HepG2 (cell line): ENCODE measurements around the gene GNB1. TPM values are rescaled to one million over a fixed set of nuclear protein-coding genes. Genes with fewer than 3 reads are reported as not detected.

ENCODE experiments used
- FOXK2 ChIP-seq: fragments of 450-650 bp; IDR thresholded peaks from 2 replicates; pipeline ENCODE4 v1.6.1; 2016
- PHF21A ChIP-seq: sonication (generic); formaldehyde crosslinking; IDR thresholded peaks from 2 replicates; pipeline ENCODE4 v1.5.0; 2020; ENCODE audit warnings: mild to moderate bottlenecking, missing genetic modification reagents
- ZBTB7B ChIP-seq: sonication (generic); formaldehyde crosslinking; IDR thresholded peaks from 2 replicates; pipeline ENCODE4 v1.4.0; 2020; ENCODE audit warnings: missing genetic modification reagents
- ZKSCAN8 ChIP-seq: IDR thresholded peaks from 2 replicates; pipeline ENCODE4 v1.6.1; 2016; ENCODE audit warnings: borderline replicate concordance, missing genetic modification reagents, missing compliant biosample characterization
- ZNF547 ChIP-seq: sonication (generic); formaldehyde crosslinking; IDR thresholded peaks from 2 replicates; pipeline ENCODE4 v1.5.1; 2020; ENCODE audit warnings: mild to moderate bottlenecking, missing genetic modification reagents
- polyA plus RNA-seq, 8 experiments: library from polyadenylated mRNA; depleted of rRNA in 3 of 8; stranded (reverse) in 7 of 8; unstranded in 1 of 8; fragments of >200 nt; fragmentation: Illumina TruSeq in 4 of 8; extraction: Trizol in 4 of 8; gene quantifications; 2 replicates each; pipeline versions ENCODE4 v1.2.1 to v1.2.3, GENCODE V29; 2011 to 2016; ENCODE audit warnings: low read depth in 4 of 8, missing spikeins in 1 of 8, mixed read lengths in 1 of 8; ENCODE audit not compliant: insufficient read depth in 1 of 8
- total RNA-seq, 5 experiments: library from RNA; depleted of rRNA; stranded (reverse); fragments of >200 nt; fragmentation: Illumina TruSeq; extraction: Trizol; gene quantifications; 2 replicates each; pipeline ENCODE4 v1.2.3, GENCODE V29; 2016; ENCODE audit warnings: low read depth in 1 of 5
- TF ChIP-seq, protein P1 (sequence below): sonication (generic); formaldehyde crosslinking; IDR thresholded peaks from 2 replicates; pipeline ENCODE4 v1.4.0; 2020; ENCODE audit warnings: missing genetic modification reagents
- TF ChIP-seq, protein P2 (sequence below): sonication (generic); formaldehyde crosslinking; IDR thresholded peaks from 2 replicates; pipeline ENCODE4 v1.4.0; 2020; ENCODE audit warnings: low read depth, missing genetic modification reagents
- TF ChIP-seq, protein P3 (sequence below): sonication (generic); formaldehyde crosslinking; IDR thresholded peaks from 2 replicates; pipeline ENCODE4 v1.5.0; 2020; ENCODE audit warnings: mild to moderate bottlenecking, missing genetic modification reagents
- TF ChIP-seq, protein P4 (sequence below): sonication (generic); formaldehyde crosslinking; IDR thresholded peaks from 2 replicates; pipeline ENCODE4 v1.4.0; 2020; ENCODE audit warnings: missing genetic modification reagents, borderline replicate concordance

The GNB1 gene
- total and polyA plus RNA-seq, 2 of the 13 experiments (the other 11 are each of a cell fraction or from before 2014, with no cell fraction given), result 66.2 to 327 TPM

DNA sequence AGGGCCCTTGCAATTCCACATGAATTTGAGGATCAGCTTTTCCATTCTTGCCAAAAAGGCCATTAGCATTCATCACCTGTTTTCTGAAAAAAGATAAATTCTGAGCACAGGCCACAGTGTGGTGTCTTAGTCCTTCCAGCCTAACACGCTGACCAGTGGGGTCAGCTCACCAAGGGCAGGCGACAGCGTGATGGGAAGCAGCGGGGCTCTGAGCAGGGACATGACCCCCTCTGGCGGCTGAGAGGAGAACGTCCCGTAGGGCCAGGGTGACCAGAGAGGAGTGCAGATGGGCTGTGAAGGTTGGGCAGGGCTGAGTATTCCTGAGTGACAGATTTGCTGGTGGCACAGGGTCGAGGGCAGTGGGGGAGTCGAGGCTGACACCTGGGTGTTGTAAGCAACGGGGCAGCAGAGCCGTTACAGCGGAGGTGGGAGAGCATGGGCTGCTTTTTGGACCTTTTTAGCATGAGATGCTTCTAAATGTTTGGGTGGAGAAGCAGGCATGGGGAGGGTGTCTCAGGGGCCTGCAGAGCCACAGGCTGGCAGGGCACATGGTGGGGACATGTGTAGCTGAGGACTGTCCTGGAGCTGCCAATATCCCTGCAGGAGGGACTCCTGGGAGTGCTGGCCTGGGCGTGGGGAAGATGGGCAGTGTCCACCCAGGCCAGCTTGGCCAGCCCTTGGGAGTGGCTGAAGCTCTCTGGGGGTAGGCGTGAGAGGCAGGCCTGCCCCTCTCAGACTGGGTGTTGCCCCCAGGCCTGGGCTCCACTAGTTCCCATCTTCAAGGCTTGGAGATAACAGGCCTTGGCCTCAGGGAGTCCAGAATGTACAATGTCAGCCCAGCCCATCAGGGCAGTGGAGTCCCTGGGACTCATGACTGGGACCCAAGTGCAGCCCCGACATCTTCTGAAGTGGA is 15.6 kb upstream of the GNB1 start (continued):
- TF ChIP-seq, protein P1, sequence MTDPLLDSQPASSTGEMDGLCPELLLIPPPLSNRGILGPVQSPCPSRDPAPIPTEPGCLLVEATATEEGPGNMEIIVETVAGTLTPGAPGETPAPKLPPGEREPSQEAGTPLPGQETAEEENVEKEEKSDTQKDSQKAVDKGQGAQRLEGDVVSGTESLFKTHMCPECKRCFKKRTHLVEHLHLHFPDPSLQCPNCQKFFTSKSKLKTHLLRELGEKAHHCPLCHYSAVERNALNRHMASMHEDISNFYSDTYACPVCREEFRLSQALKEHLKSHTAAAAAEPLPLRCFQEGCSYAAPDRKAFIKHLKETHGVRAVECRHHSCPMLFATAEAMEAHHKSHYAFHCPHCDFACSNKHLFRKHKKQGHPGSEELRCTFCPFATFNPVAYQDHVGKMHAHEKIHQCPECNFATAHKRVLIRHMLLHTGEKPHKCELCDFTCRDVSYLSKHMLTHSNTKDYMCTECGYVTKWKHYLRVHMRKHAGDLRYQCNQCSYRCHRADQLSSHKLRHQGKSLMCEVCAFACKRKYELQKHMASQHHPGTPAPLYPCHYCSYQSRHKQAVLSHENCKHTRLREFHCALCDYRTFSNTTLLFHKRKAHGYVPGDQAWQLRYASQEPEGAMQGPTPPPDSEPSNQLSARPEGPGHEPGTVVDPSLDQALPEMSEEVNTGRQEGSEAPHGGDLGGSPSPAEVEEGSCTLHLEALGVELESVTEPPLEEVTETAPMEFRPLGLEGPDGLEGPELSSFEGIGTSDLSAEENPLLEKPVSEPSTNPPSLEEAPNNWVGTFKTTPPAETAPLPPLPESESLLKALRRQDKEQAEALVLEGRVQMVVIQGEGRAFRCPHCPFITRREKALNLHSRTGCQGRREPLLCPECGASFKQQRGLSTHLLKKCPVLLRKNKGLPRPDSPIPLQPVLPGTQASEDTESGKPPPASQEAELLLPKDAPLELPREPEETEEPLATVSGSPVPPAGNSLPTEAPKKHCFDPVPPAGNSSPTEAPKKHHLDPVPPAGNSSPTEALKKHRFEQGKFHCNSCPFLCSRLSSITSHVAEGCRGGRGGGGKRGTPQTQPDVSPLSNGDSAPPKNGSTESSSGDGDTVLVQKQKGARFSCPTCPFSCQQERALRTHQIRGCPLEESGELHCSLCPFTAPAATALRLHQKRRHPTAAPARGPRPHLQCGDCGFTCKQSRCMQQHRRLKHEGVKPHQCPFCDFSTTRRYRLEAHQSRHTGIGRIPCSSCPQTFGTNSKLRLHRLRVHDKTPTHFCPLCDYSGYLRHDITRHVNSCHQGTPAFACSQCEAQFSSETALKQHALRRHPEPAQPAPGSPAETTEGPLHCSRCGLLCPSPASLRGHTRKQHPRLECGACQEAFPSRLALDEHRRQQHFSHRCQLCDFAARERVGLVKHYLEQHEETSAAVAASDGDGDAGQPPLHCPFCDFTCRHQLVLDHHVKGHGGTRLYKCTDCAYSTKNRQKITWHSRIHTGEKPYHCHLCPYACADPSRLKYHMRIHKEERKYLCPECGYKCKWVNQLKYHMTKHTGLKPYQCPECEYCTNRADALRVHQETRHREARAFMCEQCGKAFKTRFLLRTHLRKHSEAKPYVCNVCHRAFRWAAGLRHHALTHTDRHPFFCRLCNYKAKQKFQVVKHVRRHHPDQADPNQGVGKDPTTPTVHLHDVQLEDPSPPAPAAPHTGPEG (CRISPR knock-in tag), result no peak
- TF ChIP-seq, protein P2, sequence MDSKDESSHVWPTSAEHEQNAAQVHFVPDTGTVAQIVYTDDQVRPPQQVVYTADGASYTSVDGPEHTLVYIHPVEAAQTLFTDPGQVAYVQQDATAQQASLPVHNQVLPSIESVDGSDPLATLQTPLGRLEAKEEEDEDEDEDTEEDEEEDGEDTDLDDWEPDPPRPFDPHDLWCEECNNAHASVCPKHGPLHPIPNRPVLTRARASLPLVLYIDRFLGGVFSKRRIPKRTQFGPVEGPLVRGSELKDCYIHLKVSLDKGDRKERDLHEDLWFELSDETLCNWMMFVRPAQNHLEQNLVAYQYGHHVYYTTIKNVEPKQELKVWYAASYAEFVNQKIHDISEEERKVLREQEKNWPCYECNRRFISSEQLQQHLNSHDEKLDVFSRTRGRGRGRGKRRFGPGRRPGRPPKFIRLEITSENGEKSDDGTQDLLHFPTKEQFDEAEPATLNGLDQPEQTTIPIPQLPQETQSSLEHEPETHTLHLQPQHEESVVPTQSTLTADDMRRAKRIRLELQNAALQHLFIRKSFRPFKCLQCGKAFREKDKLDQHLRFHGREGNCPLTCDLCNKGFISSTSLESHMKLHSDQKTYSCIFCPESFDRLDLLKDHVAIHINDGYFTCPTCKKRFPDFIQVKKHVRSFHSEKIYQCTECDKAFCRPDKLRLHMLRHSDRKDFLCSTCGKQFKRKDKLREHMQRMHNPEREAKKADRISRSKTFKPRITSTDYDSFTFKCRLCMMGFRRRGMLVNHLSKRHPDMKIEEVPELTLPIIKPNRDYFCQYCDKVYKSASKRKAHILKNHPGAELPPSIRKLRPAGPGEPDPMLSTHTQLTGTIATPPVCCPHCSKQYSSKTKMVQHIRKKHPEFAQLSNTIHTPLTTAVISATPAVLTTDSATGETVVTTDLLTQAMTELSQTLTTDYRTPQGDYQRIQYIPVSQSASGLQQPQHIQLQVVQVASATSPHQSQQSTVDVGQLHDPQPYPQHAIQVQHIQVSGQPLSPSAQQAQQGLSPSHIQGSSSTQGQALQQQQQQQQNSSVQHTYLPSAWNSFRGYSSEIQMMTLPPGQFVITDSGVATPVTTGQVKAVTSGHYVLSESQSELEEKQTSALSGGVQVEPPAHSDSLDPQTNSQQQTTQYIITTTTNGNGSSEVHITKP (CRISPR knock-in tag), result peak; percentile 80; the same call in 1 of the 2 replicates
- peak; percentile 81; the same call in 1 of the 2 replicates for TF ChIP-seq ZKSCAN8
- TF ChIP-seq FOXK2, result no peak
- TF ChIP-seq PHF21A, result no peak
- TF ChIP-seq, protein P3, sequence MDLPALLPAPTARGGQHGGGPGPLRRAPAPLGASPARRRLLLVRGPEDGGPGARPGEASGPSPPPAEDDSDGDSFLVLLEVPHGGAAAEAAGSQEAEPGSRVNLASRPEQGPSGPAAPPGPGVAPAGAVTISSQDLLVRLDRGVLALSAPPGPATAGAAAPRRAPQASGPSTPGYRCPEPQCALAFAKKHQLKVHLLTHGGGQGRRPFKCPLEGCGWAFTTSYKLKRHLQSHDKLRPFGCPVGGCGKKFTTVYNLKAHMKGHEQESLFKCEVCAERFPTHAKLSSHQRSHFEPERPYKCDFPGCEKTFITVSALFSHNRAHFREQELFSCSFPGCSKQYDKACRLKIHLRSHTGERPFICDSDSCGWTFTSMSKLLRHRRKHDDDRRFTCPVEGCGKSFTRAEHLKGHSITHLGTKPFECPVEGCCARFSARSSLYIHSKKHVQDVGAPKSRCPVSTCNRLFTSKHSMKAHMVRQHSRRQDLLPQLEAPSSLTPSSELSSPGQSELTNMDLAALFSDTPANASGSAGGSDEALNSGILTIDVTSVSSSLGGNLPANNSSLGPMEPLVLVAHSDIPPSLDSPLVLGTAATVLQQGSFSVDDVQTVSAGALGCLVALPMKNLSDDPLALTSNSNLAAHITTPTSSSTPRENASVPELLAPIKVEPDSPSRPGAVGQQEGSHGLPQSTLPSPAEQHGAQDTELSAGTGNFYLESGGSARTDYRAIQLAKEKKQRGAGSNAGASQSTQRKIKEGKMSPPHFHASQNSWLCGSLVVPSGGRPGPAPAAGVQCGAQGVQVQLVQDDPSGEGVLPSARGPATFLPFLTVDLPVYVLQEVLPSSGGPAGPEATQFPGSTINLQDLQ, result no peak
- peak; percentile 70; the same call in 1 of the 2 replicates for TF ChIP-seq ZBTB7B (CRISPR knock-in tag)
- TF ChIP-seq, protein P4, sequence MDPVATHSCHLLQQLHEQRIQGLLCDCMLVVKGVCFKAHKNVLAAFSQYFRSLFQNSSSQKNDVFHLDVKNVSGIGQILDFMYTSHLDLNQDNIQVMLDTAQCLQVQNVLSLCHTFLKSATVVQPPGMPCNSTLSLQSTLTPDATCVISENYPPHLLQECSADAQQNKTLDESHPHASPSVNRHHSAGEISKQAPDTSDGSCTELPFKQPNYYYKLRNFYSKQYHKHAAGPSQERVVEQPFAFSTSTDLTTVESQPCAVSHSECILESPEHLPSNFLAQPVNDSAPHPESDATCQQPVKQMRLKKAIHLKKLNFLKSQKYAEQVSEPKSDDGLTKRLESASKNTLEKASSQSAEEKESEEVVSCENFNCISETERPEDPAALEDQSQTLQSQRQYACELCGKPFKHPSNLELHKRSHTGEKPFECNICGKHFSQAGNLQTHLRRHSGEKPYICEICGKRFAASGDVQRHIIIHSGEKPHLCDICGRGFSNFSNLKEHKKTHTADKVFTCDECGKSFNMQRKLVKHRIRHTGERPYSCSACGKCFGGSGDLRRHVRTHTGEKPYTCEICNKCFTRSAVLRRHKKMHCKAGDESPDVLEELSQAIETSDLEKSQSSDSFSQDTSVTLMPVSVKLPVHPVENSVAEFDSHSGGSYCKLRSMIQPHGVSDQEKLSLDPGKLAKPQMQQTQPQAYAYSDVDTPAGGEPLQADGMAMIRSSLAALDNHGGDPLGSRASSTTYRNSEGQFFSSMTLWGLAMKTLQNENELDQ, result no peak
- TF ChIP-seq ZNF547 (CRISPR knock-in tag), result no peak; the same call in 1 of the 2 replicates
